ENCODE results near the gene KIRREL2.

GRCh38 chr19:35812220-35813042 lies 44.3 kb upstream of the KIRREL2 start, which contains the start of gene PRODH2:
- no peak for TF ChIP-seq POLR2A (IDR thresholded peaks at IDR 0.05; ENCODE audit: low read length)
- TF ChIP-seq GATA1 (IDR thresholded peaks at IDR 0.05; ENCODE audit: low read depth, low read length), result no peak

Data from erythroblast (primary cell).